ENCODE measurements around the gene MBOAT1. TPM values are rescaled to one million over a fixed set of nuclear protein-coding genes. Genes with fewer than 3 reads are reported as not detected.

The MBOAT1 gene
- total RNA-seq, 1 donor from 2014 or later, result 9.6 TPM

GRCh38 chr6:20084411-20084810 lies 127.9 kb downstream of the MBOAT1 start:
- TF ChIP-seq, protein P1, sequence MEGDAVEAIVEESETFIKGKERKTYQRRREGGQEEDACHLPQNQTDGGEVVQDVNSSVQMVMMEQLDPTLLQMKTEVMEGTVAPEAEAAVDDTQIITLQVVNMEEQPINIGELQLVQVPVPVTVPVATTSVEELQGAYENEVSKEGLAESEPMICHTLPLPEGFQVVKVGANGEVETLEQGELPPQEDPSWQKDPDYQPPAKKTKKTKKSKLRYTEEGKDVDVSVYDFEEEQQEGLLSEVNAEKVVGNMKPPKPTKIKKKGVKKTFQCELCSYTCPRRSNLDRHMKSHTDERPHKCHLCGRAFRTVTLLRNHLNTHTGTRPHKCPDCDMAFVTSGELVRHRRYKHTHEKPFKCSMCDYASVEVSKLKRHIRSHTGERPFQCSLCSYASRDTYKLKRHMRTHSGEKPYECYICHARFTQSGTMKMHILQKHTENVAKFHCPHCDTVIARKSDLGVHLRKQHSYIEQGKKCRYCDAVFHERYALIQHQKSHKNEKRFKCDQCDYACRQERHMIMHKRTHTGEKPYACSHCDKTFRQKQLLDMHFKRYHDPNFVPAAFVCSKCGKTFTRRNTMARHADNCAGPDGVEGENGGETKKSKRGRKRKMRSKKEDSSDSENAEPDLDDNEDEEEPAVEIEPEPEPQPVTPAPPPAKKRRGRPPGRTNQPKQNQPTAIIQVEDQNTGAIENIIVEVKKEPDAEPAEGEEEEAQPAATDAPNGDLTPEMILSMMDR (IDR thresholded peaks at IDR 0.05), result no peak
- no peak for TF ChIP-seq POLR2AphosphoS5 (IDR thresholded peaks at IDR 0.05; ENCODE audit: insufficient read depth in 1 of 2, low read depth in 1 of 2)
- no peak for TF ChIP-seq POLR2A (IDR thresholded peaks at IDR 0.05)
- Histone ChIP-seq H3K36me3 (no peaks in the 10 kb centered on the region), H3K27me3 (no peaks in the 10 kb centered on the region), H3K9me3 (peaks cover 3% of the 10 kb centered on the region), H3K4me3 (no peak overlapping the region), H3K27ac (no peak overlapping the region), H3K4me1 (no peaks in the 10 kb centered on the region)
- no peak for DNase-seq (ENCODE audit: extremely low spot score in 2 of 2)
- intact Hi-C loops (cut with DNase I), result no loop called here

DNA sequence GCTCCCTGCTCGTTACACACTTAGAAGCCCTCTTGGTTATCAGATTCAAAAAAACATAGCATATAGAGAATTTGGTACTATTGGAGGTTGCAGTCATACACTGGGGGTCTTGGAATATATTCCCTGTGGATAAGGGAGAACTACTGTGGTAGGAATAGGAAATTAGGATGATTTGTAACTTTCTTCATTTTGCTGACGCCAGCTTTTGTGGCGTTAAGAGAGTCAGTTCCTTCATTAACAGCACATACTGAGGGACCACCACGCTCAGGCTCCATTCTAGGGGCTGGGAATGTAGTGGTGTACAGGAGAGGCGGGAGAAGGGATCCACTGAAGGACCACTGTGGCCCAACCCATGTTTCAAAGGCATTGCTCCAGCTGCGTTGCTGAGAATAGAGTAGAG lies 140.3 kb downstream of the MBOAT1 start:
- Histone ChIP-seq H3K27ac (no peak overlapping the region), H3K36me3 (no peaks in the 10 kb centered on the region), H3K9me3 (no peaks in the 10 kb centered on the region), H3K4me3 (no peak overlapping the region), H3K4me1 (no peaks in the 10 kb centered on the region), H3K27me3 (no peaks in the 10 kb centered on the region)
- TF ChIP-seq POLR2AphosphoS5 (IDR thresholded peaks at IDR 0.05; ENCODE audit: insufficient read depth in 1 of 2, low read depth in 1 of 2) (no peak), POLR2A (IDR thresholded peaks at IDR 0.05) (no peak)
- TF ChIP-seq, protein P1 (IDR thresholded peaks at IDR 0.05), result no peak
- no peak for DNase-seq (ENCODE audit: extremely low spot score in 2 of 2)
- intact Hi-C loops (cut with DNase I), result no loop called here

GRCh38 chr6:20070047-20070446 lies 142.2 kb downstream of the MBOAT1 start:
- no peak for DNase-seq (ENCODE audit: extremely low spot score in 2 of 2)
- Histone ChIP-seq H3K27me3 (no peaks in the 10 kb centered on the region), H3K9me3 (no peaks in the 10 kb centered on the region), H3K27ac (no peak overlapping the region), H3K4me3 (no peak overlapping the region), H3K36me3 (no peaks in the 10 kb centered on the region), H3K4me1 (no peaks in the 10 kb centered on the region)
- intact Hi-C loops (cut with DNase I), result no loop called here
- TF ChIP-seq, protein P1 (IDR thresholded peaks at IDR 0.05), result no peak

DNA sequence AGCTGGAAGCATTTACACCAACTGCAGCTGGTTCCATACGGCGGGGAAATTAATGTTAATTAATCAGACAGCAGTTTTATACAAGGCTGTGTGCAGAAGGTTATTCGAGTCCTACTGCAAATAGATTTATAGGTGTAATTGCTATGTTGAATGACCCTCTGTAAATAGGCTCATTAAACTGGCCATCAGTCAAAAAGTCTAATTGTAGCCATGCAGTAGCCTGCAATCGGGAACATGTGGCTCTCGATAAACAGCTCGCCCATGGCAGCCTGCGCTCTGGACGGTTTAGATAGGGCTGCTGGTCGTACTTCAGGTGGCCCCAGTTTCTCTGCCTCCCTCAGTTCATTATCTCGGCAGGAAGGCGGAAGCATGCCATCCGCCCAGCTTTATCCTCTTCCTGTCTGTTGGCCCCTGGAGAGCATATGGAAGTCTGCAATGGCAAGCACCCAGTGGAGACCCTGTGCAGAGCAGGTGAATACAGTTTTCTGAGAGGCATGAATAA lies 143.2 kb downstream of the MBOAT1 start:
- H3K27ac ChIP-seq, result no peak overlapping the region
- DNase-seq (ENCODE audit: extremely low spot score in 2 of 2), result no peak
- no peaks in the 10 kb centered on the region for H3K4me1 ChIP-seq
- H3K4me3 ChIP-seq, result no peak overlapping the region
- H3K27me3 ChIP-seq, result no peaks in the 10 kb centered on the region
- H3K36me3 ChIP-seq, result no peaks in the 10 kb centered on the region
- intact Hi-C loops (cut with DNase I), result no loop called here
- TF ChIP-seq POLR2AphosphoS5 (IDR thresholded peaks at IDR 0.05; ENCODE audit: insufficient read depth in 1 of 2, low read depth in 1 of 2) (no peak), POLR2A (IDR thresholded peaks at IDR 0.05) (no peak)
- TF ChIP-seq, protein P1 (IDR thresholded peaks at IDR 0.05), result no peak
- H3K9me3 ChIP-seq, result no peaks in the 10 kb centered on the region

DNA sequence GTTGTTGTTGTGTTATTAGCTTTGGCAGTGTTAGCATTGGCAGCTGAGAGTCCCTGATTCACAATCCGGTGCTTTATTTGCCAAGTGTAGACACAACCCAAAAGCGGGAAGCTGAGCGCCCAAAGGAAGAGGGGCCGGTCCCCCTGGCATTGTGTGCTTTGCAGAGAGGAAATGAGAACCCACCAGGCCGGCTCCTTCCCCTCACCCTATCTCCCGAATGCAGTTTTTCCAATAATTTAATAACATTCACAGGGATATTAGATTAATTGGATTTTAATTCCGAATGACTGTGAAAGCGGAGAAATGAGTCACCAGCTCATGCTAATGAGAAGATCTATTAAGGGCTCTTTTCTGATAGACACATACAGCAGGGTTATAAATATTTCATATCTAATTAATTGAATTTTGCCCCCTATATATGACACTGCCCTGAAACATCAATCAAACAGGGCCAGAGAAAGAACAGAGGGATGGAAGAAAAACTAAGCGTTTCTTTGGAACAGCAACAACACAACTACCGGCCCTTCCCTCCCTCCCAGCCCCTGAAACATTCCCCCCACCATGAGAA lies 143.8 kb downstream of the MBOAT1 start:
- TF ChIP-seq POLR2A (IDR thresholded peaks at IDR 0.05), result no peak
- TF ChIP-seq, protein P1 (IDR thresholded peaks at IDR 0.05), result no peak
- no peak for TF ChIP-seq POLR2AphosphoS5 (IDR thresholded peaks at IDR 0.05; ENCODE audit: insufficient read depth in 1 of 2, low read depth in 1 of 2)
- intact Hi-C loops (cut with DNase I), result no loop called here
- Histone ChIP-seq H3K4me3 (no peak overlapping the region), H3K27ac (no peak overlapping the region), H3K27me3 (no peaks in the 10 kb centered on the region), H3K4me1 (no peaks in the 10 kb centered on the region), H3K36me3 (no peaks in the 10 kb centered on the region), H3K9me3 (no peaks in the 10 kb centered on the region)
- no peak for DNase-seq (ENCODE audit: extremely low spot score in 2 of 2)
